IMR-90 (cell line): ENCODE data around the gene ZFP92. TPM values are rescaled to one million over a fixed set of nuclear protein-coding genes. Genes with fewer than 3 reads are reported as not detected.

Experiments
- ATAC-seq: fragments of 200-7000 bp; cut with Tn5 transposase; 2 replicates; pipeline ENCODE4 v1.9.1; 2020; ENCODE audit warnings: low read depth, mild to moderate bottlenecking, moderate library complexity
- BruUV-seq: library from RNA; stranded (reverse); fragments of 400-500 nt; replicated peaks from 2 replicates; lab custom pipeline; 2021; lab: Mats Ljungman, UMichigan
- CTCF ChIA-PET: fragments of 300-600 bp; formaldehyde crosslinking; extraction: SDS; loops from one replicate; lab custom pipeline; 2021; ENCODE audit warnings: antibody characterized with exemption; lab: Yijun Ruan, JAX
- POLR2A ChIA-PET: fragments of 300-600 bp; sonication (Branson Sonifier 250); formaldehyde crosslinking; loops from one replicate; lab custom pipeline; 2022; ENCODE audit warnings: antibody characterized with exemption; ENCODE audit not compliant: unreplicated experiment; lab: Charles Lee
- DNase-seq: peaks from one replicate; pipeline ENCODE4 v3.0.0; 2013
- H2AFZ ChIP-seq: replicated peaks from 2 replicates; pipeline ENCODE3; 2013; ENCODE audit warnings: low read length, mild to moderate bottlenecking; ENCODE audit not compliant: poor library complexity
- H2AK5ac ChIP-seq: 2 replicates; pipeline ENCODE4 v1.6.1; 2013; ENCODE audit warnings: low read depth, low read length, inconsistent platforms
- H2AK9ac ChIP-seq: replicated peaks from 2 replicates; pipeline ENCODE3; 2013; ENCODE audit warnings: mild to moderate bottlenecking, low read depth, low read length, moderate library complexity; ENCODE audit not compliant: poor library complexity
- H2BK120ac ChIP-seq: 2 replicates; pipeline ENCODE4 v1.6.1; 2013; ENCODE audit warnings: low read depth, low read length, inconsistent platforms
- H2BK15ac ChIP-seq: 3 replicates; pipeline ENCODE4 v1.6.1; 2013; ENCODE audit warnings: low read depth, low read length, inconsistent platforms
- H2BK20ac ChIP-seq: 2 replicates; pipeline ENCODE4 v1.6.1; 2013; ENCODE audit warnings: low read depth, mild to moderate bottlenecking, inconsistent platforms, low read length, moderate library complexity
- H2BK5ac ChIP-seq: 2 replicates; pipeline ENCODE4 v1.6.1; 2013; ENCODE audit warnings: mild to moderate bottlenecking, low read depth, low read length, inconsistent platforms; ENCODE audit not compliant: poor library complexity, severe bottlenecking
- H3K14ac ChIP-seq: replicated peaks from 2 replicates; pipeline ENCODE4 v1.6.1; 2013; ENCODE audit warnings: low read depth, low read length, inconsistent platforms
- H3K18ac ChIP-seq: 2 replicates; pipeline ENCODE4 v1.6.1; 2013; ENCODE audit warnings: low read depth, low read length, control low read depth
- H3K23ac ChIP-seq: 2 replicates; pipeline ENCODE4 v1.6.1; 2013; ENCODE audit warnings: low read depth, low read length, inconsistent platforms
- H3K27ac ChIP-seq: 2 replicates; pipeline ENCODE4 v1.5.1; 2013; ENCODE audit warnings: mild to moderate bottlenecking, control low read depth, low read length; ENCODE audit not compliant: insufficient read depth
- H3K27me3 ChIP-seq: 2 replicates; pipeline ENCODE4 v1.6.1; 2013; ENCODE audit warnings: low read length; ENCODE audit not compliant: control insufficient read depth, insufficient read depth
- H3K36me3 ChIP-seq: 2 replicates; pipeline ENCODE4 v1.6.1; 2013; ENCODE audit warnings: low read length, mixed read lengths; ENCODE audit not compliant: control insufficient read depth, insufficient read depth
- H3K4ac ChIP-seq: 2 replicates; pipeline ENCODE4 v1.6.1; 2013; ENCODE audit warnings: low read depth, low read length, inconsistent platforms
- H3K4me1 ChIP-seq: 2 replicates; pipeline ENCODE4 v1.6.1; 2013; ENCODE audit warnings: low read length, mixed read lengths; ENCODE audit not compliant: control insufficient read depth, insufficient read depth
- H3K4me2 ChIP-seq: 2 replicates; pipeline ENCODE4 v1.6.1; 2013; ENCODE audit warnings: low read depth, mild to moderate bottlenecking, control low read depth, low read length, moderate library complexity
- H3K4me3 ChIP-seq: 2 replicates; pipeline ENCODE4 v1.5.1; 2013; ENCODE audit warnings: low read depth, mild to moderate bottlenecking, control low read depth, low read length, moderate library complexity; ENCODE audit not compliant: insufficient read depth
- H3K56ac ChIP-seq: 2 replicates; pipeline ENCODE4 v1.6.1; 2013; ENCODE audit warnings: low read length, inconsistent platforms; ENCODE audit not compliant: insufficient read depth; ENCODE audit errors: extremely low read depth
- H3K79me1 ChIP-seq, 2 experiments: 2 replicates each; pipeline ENCODE4 v1.6.1; 2013; ENCODE audit warnings: low read length in 2 of 2, inconsistent platforms in 1 of 2, low read depth in 1 of 2
- H3K9ac ChIP-seq: 2 replicates; pipeline ENCODE4 v1.6.1; 2013; ENCODE audit warnings: low read depth, low read length, control low read depth
- H3K9me1 ChIP-seq: 2 replicates; pipeline ENCODE4 v1.6.1; 2013; ENCODE audit warnings: low read length, inconsistent platforms; ENCODE audit not compliant: insufficient read depth
- H3K9me3 ChIP-seq: 2 replicates; pipeline ENCODE4 v1.6.1; 2013; ENCODE audit warnings: low read length; ENCODE audit not compliant: control insufficient read depth, insufficient read depth
- H4K20me1 ChIP-seq: 2 replicates; pipeline ENCODE4 v1.6.1; 2013; ENCODE audit warnings: low read length, inconsistent platforms; ENCODE audit not compliant: insufficient read depth
- H4K5ac ChIP-seq: 2 replicates; pipeline ENCODE4 v1.6.1; 2013; ENCODE audit warnings: mild to moderate bottlenecking, low read depth, low read length, control low read depth
- H4K8ac ChIP-seq, 2 experiments: 2 replicates each; pipeline ENCODE4 v1.6.1; 2013; ENCODE audit warnings: low read depth in 2 of 2, low read length in 2 of 2, control low read depth in 1 of 2, inconsistent platforms in 1 of 2
- H4K91ac ChIP-seq: 2 replicates; pipeline ENCODE4 v1.6.1; 2013; ENCODE audit warnings: low read depth, low read length, inconsistent platforms; ENCODE audit not compliant: insufficient read depth
- BHLHE40 ChIP-seq: fragments of 150-350 bp; IDR thresholded peaks from 2 replicates; pipeline ENCODE4 v1.6.1; 2016; ENCODE audit warnings: mild to moderate bottlenecking, low read depth, low read length
- CEBPB ChIP-seq: IDR thresholded peaks from 2 replicates; pipeline ENCODE4 v1.6.1; 2012; ENCODE audit warnings: low read depth, low read length, improper control_type of control experiment
- CHD1 ChIP-seq: IDR thresholded peaks from 2 replicates; pipeline ENCODE4 v1.6.1; 2012; ENCODE audit warnings: low read depth, low read length, improper control_type of control experiment
- MAZ ChIP-seq: IDR thresholded peaks from 2 replicates; pipeline ENCODE4 v1.6.1; 2012; ENCODE audit warnings: low read depth, mild to moderate bottlenecking, low read length, improper control_type of control experiment, moderate library complexity, borderline replicate concordance
- MXI1 ChIP-seq: IDR thresholded peaks from 2 replicates; pipeline ENCODE4 v1.6.1; 2012; ENCODE audit warnings: low read depth, mild to moderate bottlenecking, low read length, moderate library complexity, borderline replicate concordance
- NFE2L2 ChIP-seq: fragments of 150-350 bp; IDR thresholded peaks from 2 replicates; pipeline ENCODE4 v1.6.1; 2016; ENCODE audit warnings: low read depth, mild to moderate bottlenecking, low read length
- POLR2A ChIP-seq: IDR thresholded peaks from 2 replicates; pipeline ENCODE4 v1.6.1; 2012; ENCODE audit warnings: mild to moderate bottlenecking, low read depth, low read length
- RAD21 ChIP-seq: IDR thresholded peaks from 2 replicates; pipeline ENCODE4 v1.6.1; 2012; ENCODE audit warnings: low read length, improper control_type of control experiment
- RCOR1 ChIP-seq: IDR thresholded peaks from 2 replicates; pipeline ENCODE4 v1.6.1; 2012; ENCODE audit warnings: mild to moderate bottlenecking, low read length, improper control_type of control experiment; ENCODE audit not compliant: insufficient replicate concordance
- WGBS, 2 experiments: methylation state at CpG; one replicate each; pipeline versions ENCODE4 v1.1.5 to v1.1.7; 2013; ENCODE audit warnings: missing lambda C conversion rate in 2 of 2; ENCODE audit not compliant: insufficient read length in 1 of 2; ENCODE audit errors: extremely low coverage in 2 of 2; 5-methylcytosine and 5-hydroxymethylcytosine counted together
- dilution Hi-C: fragments of 300-500 bp; cut with HindIII; formaldehyde crosslinking; loops from one replicate; pipeline ENCODE4 v1.14.3; 2018; ENCODE audit warnings: low sequenced_read_pairs; ENCODE audit not compliant: unreplicated experiment
- in situ Hi-C: fragments of 300-500 bp; cut with MboI; formaldehyde crosslinking; loops from 3 replicates; pipeline ENCODE4 v1.14.3; 2019; ENCODE audit warnings: low sequenced_read_pairs, inconsistent platforms, mixed read lengths
- intact Hi-C: fragments of 100-400 bp; cut with micrococcal nuclease; formaldehyde crosslinking; loops from 2 replicates; pipeline ENCODE4 v1.10.0; 2022
- polyA plus RNA-seq, 3 experiments: library from polyadenylated mRNA; depleted of rRNA; stranded (reverse); fragments of >200 nt; gene quantifications; 2 replicates each; pipeline ENCODE4 v1.2.3, GENCODE V29; 2012; ENCODE audit warnings: low replicate concordance in 1 of 3
- total RNA-seq: library from RNA; depleted of rRNA; stranded (reverse); fragments of >200 nt; gene quantifications from 2 replicates; pipeline ENCODE4 v1.2.3, GENCODE V29; 2012
- TF ChIP-seq, protein P1 (sequence below): fragments of 150-350 bp; IDR thresholded peaks from 2 replicates; pipeline ENCODE4 v1.6.1; 2016; ENCODE audit warnings: low read depth, mild to moderate bottlenecking, low read length, moderate library complexity, borderline replicate concordance

ZFP92 gene
- total and polyA plus RNA-seq, 2 of the 4 experiments (the other 2 are of a cell fraction) = under 0.01 to 0.03 TPM

DNA sequence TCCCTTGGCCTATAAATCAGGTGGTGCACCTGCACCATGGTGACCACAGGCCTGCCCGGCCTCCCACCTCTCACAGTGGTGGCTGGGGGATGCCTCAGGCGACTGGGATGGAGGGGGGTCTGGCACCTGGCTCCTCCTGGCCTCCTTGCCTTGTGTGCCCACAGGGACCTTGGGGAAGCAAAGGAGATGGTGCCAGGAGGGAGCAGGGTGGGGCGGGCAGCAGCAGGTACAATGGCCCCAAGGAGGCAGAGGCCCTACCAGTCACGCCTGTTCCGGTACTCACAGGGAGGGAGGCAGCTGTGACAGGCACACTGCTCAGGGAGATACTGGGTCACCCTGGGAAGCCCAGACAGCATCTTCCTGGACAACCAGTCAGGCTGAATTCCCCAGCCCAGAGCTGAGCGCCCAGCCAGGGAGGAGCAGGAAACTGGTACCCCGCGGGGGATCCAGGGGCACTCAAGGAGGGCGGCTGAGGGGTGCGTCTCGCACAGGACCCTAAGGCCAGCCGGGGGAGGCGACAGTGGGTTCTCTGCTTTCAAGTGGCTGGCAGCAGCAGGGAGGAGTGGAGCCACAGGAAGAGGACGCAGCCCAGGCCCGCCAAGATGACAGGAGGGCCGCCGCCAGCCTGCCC, 35.8 kb downstream of the ZFP92 start:
- in situ Hi-C loops = no loop called here

More for the DNA sequence above, 35.8 kb downstream of the ZFP92 start:
- no peaks in the 10 kb centered on the region for H3K4me1 ChIP-seq
- POLR2A ChIA-PET = no interaction called here
- no peak overlapping the region for H3K18ac ChIP-seq
- H2BK15ac ChIP-seq = no peak overlapping the region
- H3K9me1 ChIP-seq = no peaks in the 10 kb centered on the region
- H4K91ac ChIP-seq = no peak overlapping the region
- BruUV-seq = no TSS peak
- DNase-seq = no peak
- no peaks in the 10 kb centered on the region for H3K36me3 ChIP-seq
- no peaks in the 10 kb centered on the region; the same call in 1 of the 2 replicates for H4K20me1 ChIP-seq
- H3K23ac ChIP-seq = no peak overlapping the region
- TF ChIP-seq RCOR1 (no peak), CEBPB (no peak), POLR2A (no peak), RAD21 (no peak), MXI1 (no peak), CHD1 (no peak), NFE2L2 (no peak), MAZ (no peak), BHLHE40 (no peak)
- TF ChIP-seq, protein P1, sequence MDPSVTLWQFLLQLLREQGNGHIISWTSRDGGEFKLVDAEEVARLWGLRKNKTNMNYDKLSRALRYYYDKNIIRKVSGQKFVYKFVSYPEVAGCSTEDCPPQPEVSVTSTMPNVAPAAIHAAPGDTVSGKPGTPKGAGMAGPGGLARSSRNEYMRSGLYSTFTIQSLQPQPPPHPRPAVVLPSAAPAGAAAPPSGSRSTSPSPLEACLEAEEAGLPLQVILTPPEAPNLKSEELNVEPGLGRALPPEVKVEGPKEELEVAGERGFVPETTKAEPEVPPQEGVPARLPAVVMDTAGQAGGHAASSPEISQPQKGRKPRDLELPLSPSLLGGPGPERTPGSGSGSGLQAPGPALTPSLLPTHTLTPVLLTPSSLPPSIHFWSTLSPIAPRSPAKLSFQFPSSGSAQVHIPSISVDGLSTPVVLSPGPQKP = no peak
- no peak overlapping the region for H4K5ac ChIP-seq
- no peak overlapping the region for H3K4me2 ChIP-seq
- no peak overlapping the region for H2BK120ac ChIP-seq
- no peak overlapping the region for H2BK5ac ChIP-seq
- H2AK5ac ChIP-seq = no peak overlapping the region
- intact Hi-C loops (no loop called here), dilution Hi-C loops (no loop called here)
- no peak overlapping the region for H3K9ac ChIP-seq
- no peaks in the 10 kb centered on the region for H3K79me1 ChIP-seq
- WGBS, 2 experiments = 83% methylated on average over 9 of the region's 17 CpGs; no CpG with 5 or more reads in 1 of the 2 experiments
- peaks cover under 1% of the 10 kb centered on the region; the same call in 1 of the 2 replicates for H3K27me3 ChIP-seq
- no peak overlapping the region for H3K27ac ChIP-seq
- ATAC-seq = no peak
- H2BK20ac ChIP-seq = no peak overlapping the region
- H3K4ac ChIP-seq = no peak overlapping the region
- H2AFZ ChIP-seq = no peak overlapping the region
- H3K56ac ChIP-seq = no peak overlapping the region
- CTCF ChIA-PET = no interaction called here
- H3K14ac ChIP-seq = no peak overlapping the region
- no peak overlapping the region for H4K8ac ChIP-seq
- no peak overlapping the region for H3K4me3 ChIP-seq
- H3K9me3 ChIP-seq = peaks cover 3% of the 10 kb centered on the region; the same call in 1 of the 2 replicates
- no peak overlapping the region for H2AK9ac ChIP-seq
